Liver (tissue), 9 donors: ENCODE measurements around the gene C2orf74. TPM values are rescaled to one million over a fixed set of nuclear protein-coding genes. Genes with fewer than 3 reads are reported as not detected.

Experiments
- DNase-seq: peaks from one replicate; pipeline ENCODE4 v3.0.0-alpha.2; 2017; ENCODE audit warnings: low spot score
- H3K27ac ChIP-seq, 2 donors: one replicate each; pipeline ENCODE4 v1.7.0; 2013; ENCODE audit warnings: inconsistent platforms in 2 of 2, low read length in 2 of 2, control low read depth in 1 of 2, low read depth in 1 of 2, mild to moderate bottlenecking in 1 of 2
- H3K27me3 ChIP-seq, 4 donors: one replicate each; pipeline versions ENCODE4 v1.6.1 to v1.7.0; 2013; ENCODE audit warnings: low read length in 3 of 4, inconsistent platforms in 1 of 4, mild to moderate bottlenecking in 1 of 4, moderate library complexity in 1 of 4; ENCODE audit not compliant: control insufficient read depth in 4 of 4, insufficient read depth in 4 of 4
- H3K36me3 ChIP-seq, 4 donors: one replicate each; pipeline versions ENCODE4 v1.6.1 to v1.7.0; 2013; ENCODE audit warnings: low read length in 3 of 4, mild to moderate bottlenecking in 3 of 4, low read depth in 1 of 4, moderate library complexity in 1 of 4; ENCODE audit not compliant: control insufficient read depth in 4 of 4, insufficient read depth in 3 of 4
- H3K4me1 ChIP-seq, 4 donors: one replicate each; pipeline versions ENCODE4 v1.6.1 to v1.7.0; 2013; ENCODE audit warnings: low read length in 3 of 4, mild to moderate bottlenecking in 3 of 4, moderate library complexity in 1 of 4; ENCODE audit not compliant: control insufficient read depth in 4 of 4, insufficient read depth in 4 of 4
- H3K4me3 ChIP-seq, 3 donors: one replicate each; pipeline versions ENCODE4 v1.6.1 to v1.7.0; 2013; ENCODE audit warnings: low read length in 3 of 3, control low read depth in 1 of 3, low read depth in 1 of 3, mild to moderate bottlenecking in 1 of 3
- H3K9ac ChIP-seq, 2 donors: one replicate each; pipeline ENCODE4 v1.7.0; 2013; ENCODE audit warnings: low read length in 2 of 2, mild to moderate bottlenecking in 2 of 2, moderate library complexity in 2 of 2, control low read depth in 1 of 2, low read depth in 1 of 2
- H3K9me3 ChIP-seq, 4 donors: one replicate each; pipeline versions ENCODE4 v1.6.1 to v1.7.0; 2013; ENCODE audit warnings: low read length in 3 of 4; ENCODE audit not compliant: control insufficient read depth in 4 of 4
- EGR1 ChIP-seq, 2 donors: IDR thresholded peaks; 2 replicates each; pipeline ENCODE4 v1.6.1; 2016 to 2018; ENCODE audit warnings: antibody characterized with exemption in 2 of 2, low read depth in 2 of 2
- FOXA1 ChIP-seq: IDR thresholded peaks from 2 replicates; pipeline ENCODE4 v1.6.1; 2016; ENCODE audit warnings: antibody characterized with exemption
- FOXA2 ChIP-seq: IDR thresholded peaks from 2 replicates; pipeline ENCODE4 v1.6.1; 2016; ENCODE audit warnings: antibody characterized with exemption
- GABPA ChIP-seq, 2 donors: IDR thresholded peaks in 1 of 2; conservative IDR thresholded peaks in 1 of 2; 2 replicates each; pipeline ENCODE4 v1.6.1; 2016; ENCODE audit warnings: antibody characterized with exemption in 2 of 2, mild to moderate bottlenecking in 1 of 2, moderate library complexity in 1 of 2
- HNF4A ChIP-seq, 2 donors: conservative IDR thresholded peaks; 2 replicates each; pipeline ENCODE4 v1.6.1; 2016; ENCODE audit warnings: antibody characterized with exemption in 2 of 2, mild to moderate bottlenecking in 2 of 2
- JUND ChIP-seq, 2 donors: IDR thresholded peaks; 2 replicates each; pipeline ENCODE4 v1.6.1; 2016; ENCODE audit warnings: antibody characterized with exemption in 2 of 2
- MAX ChIP-seq: IDR thresholded peaks from 2 replicates; pipeline ENCODE4 v1.6.1; 2016; ENCODE audit warnings: antibody characterized with exemption
- RAD21 ChIP-seq, 2 donors: IDR thresholded peaks; 2 replicates each; pipeline ENCODE4 v1.6.1; 2016; ENCODE audit warnings: antibody characterized with exemption in 2 of 2, mild to moderate bottlenecking in 2 of 2
- REST ChIP-seq: IDR thresholded peaks from 2 replicates; pipeline ENCODE4 v1.6.1; 2016; ENCODE audit warnings: antibody characterized with exemption, mild to moderate bottlenecking
- SP1 ChIP-seq: IDR thresholded peaks from 2 replicates; pipeline ENCODE4 v1.6.1; 2018; ENCODE audit warnings: antibody characterized with exemption, mild to moderate bottlenecking
- TAF1 ChIP-seq: conservative IDR thresholded peaks from 2 replicates; pipeline ENCODE4 v1.6.1; 2016; ENCODE audit warnings: antibody characterized with exemption, mild to moderate bottlenecking
- YY1 ChIP-seq: IDR thresholded peaks from 2 replicates; pipeline ENCODE4 v1.6.1; 2016; ENCODE audit warnings: antibody characterized with exemption, mild to moderate bottlenecking
- ZBTB33 ChIP-seq: IDR thresholded peaks from 2 replicates; pipeline ENCODE4 v1.6.1; 2016; ENCODE audit warnings: antibody characterized with exemption
- WGBS: extraction: QIAGEN DNeasy Blood & Tissue Kit; methylation state at CpG from one replicate; pipeline ENCODE4 v1.1.7; 2013; 5-methylcytosine and 5-hydroxymethylcytosine counted together
- polyA plus RNA-seq, 2 donors: library from polyadenylated mRNA; stranded (reverse) in 1 of 2; unstranded in 1 of 2; fragments of 200-250 nt in 1 of 2; fragments of >200 nt in 1 of 2; fragmentation: Nextera tagmentation in 1 of 2; extraction: Ambion mirVana in 1 of 2; gene quantifications; one replicate each; pipeline versions ENCODE4 v1.2.1 to v1.2.3, GENCODE V29; 2013 to 2015
- total RNA-seq, 2 donors: library from RNA; depleted of rRNA; stranded (reverse); fragments of >200 nt; gene quantifications; one replicate each; pipeline ENCODE4 v1.2.3, GENCODE V29; 2014
- TF ChIP-seq, protein P1 (sequence below): IDR thresholded peaks from 2 replicates; pipeline ENCODE4 v1.6.1; 2016; ENCODE audit warnings: antibody characterized with exemption
- donor health status: healthy.
- donor health status: healthy.
- donor health status: healthy.
- donor health status: healthy.
- donor health status: healthy.

C2orf74 gene
- total and polyA plus RNA-seq, 4 donors = 3.5 to 23.3 (median 5.6) TPM

- H3K27me3 ChIP-seq = no peaks in the 10 kb centered on the region
- WGBS = 20% methylated on average over 45 of the region's 45 CpGs
Measured at GRCh38 chr2:61177727-61178549, 15.9 kb downstream of the C2orf74 start.

More at GRCh38 chr2:61177727-61178549, 15.9 kb downstream of the C2orf74 start:
- no peak for TF ChIP-seq YY1
- no peak for TF ChIP-seq FOXA1
- no peak for TF ChIP-seq REST
- no peak for TF ChIP-seq ZBTB33
- TF ChIP-seq TAF1 = no peak
- TF ChIP-seq EGR1 (IDR thresholded peaks at IDR 0.05; ENCODE audit: low read depth in 2 of 2) = no peak
- TF ChIP-seq JUND (IDR thresholded peaks at IDR 0.05) = no peak
- no peak for TF ChIP-seq SP1
- no peak for TF ChIP-seq HNF4A (conservative IDR thresholded peaks at IDR 0.05)
- no peak for TF ChIP-seq RAD21 (IDR thresholded peaks at IDR 0.05)
- no peak for TF ChIP-seq GABPA (IDR thresholded peaks at IDR 0.05 in 1 of 2, conservative IDR thresholded peaks at IDR 0.05 in 1 of 2)
- TF ChIP-seq, protein P1, sequence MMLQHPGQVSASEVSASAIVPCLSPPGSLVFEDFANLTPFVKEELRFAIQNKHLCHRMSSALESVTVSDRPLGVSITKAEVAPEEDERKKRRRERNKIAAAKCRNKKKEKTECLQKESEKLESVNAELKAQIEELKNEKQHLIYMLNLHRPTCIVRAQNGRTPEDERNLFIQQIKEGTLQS = no peak
- TF ChIP-seq MAX = no peak
- no peak for TF ChIP-seq FOXA2
- H3K9me3 ChIP-seq = no peaks in the 10 kb centered on the region
- peak overlapping the region; percentile 55 to 79 (median 59) for H3K4me3 ChIP-seq
- peaks cover 2 to 32% (median 17%) of the 10 kb centered on the region in 4 donors for H3K36me3 ChIP-seq
- peaks cover 3 to 39% (median 21%) of the 10 kb centered on the region in 4 donors for H3K4me1 ChIP-seq
- H3K27ac ChIP-seq = peak overlapping the region; percentile 94 to 98
- H3K9ac ChIP-seq = peak overlapping the region; percentile 61 to 82
- no peak for DNase-seq
